Liver (tissue), 9 donors: ENCODE results near the gene SLFN12L. TPM values are rescaled to one million over a fixed set of nuclear protein-coding genes. Genes with fewer than 3 reads are reported as not detected.
A peak's percentile ranks its signal among the peaks of the same experiment; 100 is the strongest.

ENCODE experiments used
- DNase-seq: peaks from one replicate; pipeline ENCODE4 v3.0.0-alpha.2; 2017; ENCODE audit warnings: low spot score
- H3K27ac ChIP-seq, 2 donors: one replicate each; pipeline ENCODE4 v1.7.0; 2013; ENCODE audit warnings: inconsistent platforms in 2 of 2, low read length in 2 of 2, control low read depth in 1 of 2, low read depth in 1 of 2, mild to moderate bottlenecking in 1 of 2
- H3K27me3 ChIP-seq, 4 donors: one replicate each; pipeline versions ENCODE4 v1.6.1 to v1.7.0; 2013; ENCODE audit warnings: low read length in 3 of 4, inconsistent platforms in 1 of 4, mild to moderate bottlenecking in 1 of 4, moderate library complexity in 1 of 4; ENCODE audit not compliant: control insufficient read depth in 4 of 4, insufficient read depth in 4 of 4
- H3K36me3 ChIP-seq, 4 donors: one replicate each; pipeline versions ENCODE4 v1.6.1 to v1.7.0; 2013; ENCODE audit warnings: low read length in 3 of 4, mild to moderate bottlenecking in 3 of 4, low read depth in 1 of 4, moderate library complexity in 1 of 4; ENCODE audit not compliant: control insufficient read depth in 4 of 4, insufficient read depth in 3 of 4
- H3K4me1 ChIP-seq, 4 donors: one replicate each; pipeline versions ENCODE4 v1.6.1 to v1.7.0; 2013; ENCODE audit warnings: low read length in 3 of 4, mild to moderate bottlenecking in 3 of 4, moderate library complexity in 1 of 4; ENCODE audit not compliant: control insufficient read depth in 4 of 4, insufficient read depth in 4 of 4
- H3K4me3 ChIP-seq, 3 donors: one replicate each; pipeline versions ENCODE4 v1.6.1 to v1.7.0; 2013; ENCODE audit warnings: low read length in 3 of 3, control low read depth in 1 of 3, low read depth in 1 of 3, mild to moderate bottlenecking in 1 of 3
- H3K9ac ChIP-seq, 2 donors: one replicate each; pipeline ENCODE4 v1.7.0; 2013; ENCODE audit warnings: low read length in 2 of 2, mild to moderate bottlenecking in 2 of 2, moderate library complexity in 2 of 2, control low read depth in 1 of 2, low read depth in 1 of 2
- H3K9me3 ChIP-seq, 4 donors: one replicate each; pipeline versions ENCODE4 v1.6.1 to v1.7.0; 2013; ENCODE audit warnings: low read length in 3 of 4; ENCODE audit not compliant: control insufficient read depth in 4 of 4
- CTCF ChIP-seq: fragments of 150-350 bp; IDR thresholded peaks from 2 replicates; pipeline ENCODE4 v1.5.1; 2017; ENCODE audit warnings: improper control_type of control experiment, low read depth, low read length; ENCODE audit not compliant: missing input control
- EGR1 ChIP-seq, 2 donors: IDR thresholded peaks; 2 replicates each; pipeline ENCODE4 v1.6.1; 2016 to 2018; ENCODE audit warnings: antibody characterized with exemption in 2 of 2, low read depth in 2 of 2
- FOXA2 ChIP-seq: IDR thresholded peaks from 2 replicates; pipeline ENCODE4 v1.6.1; 2016; ENCODE audit warnings: antibody characterized with exemption
- GABPA ChIP-seq, 2 donors: IDR thresholded peaks in 1 of 2; conservative IDR thresholded peaks in 1 of 2; 2 replicates each; pipeline ENCODE4 v1.6.1; 2016; ENCODE audit warnings: antibody characterized with exemption in 2 of 2, mild to moderate bottlenecking in 1 of 2, moderate library complexity in 1 of 2
- HNF4G ChIP-seq: IDR thresholded peaks from 2 replicates; pipeline ENCODE4 v1.6.1; 2016; ENCODE audit warnings: antibody characterized with exemption
- JUND ChIP-seq, 2 donors: IDR thresholded peaks; 2 replicates each; pipeline ENCODE4 v1.6.1; 2016; ENCODE audit warnings: antibody characterized with exemption in 2 of 2
- MAX ChIP-seq: IDR thresholded peaks from 2 replicates; pipeline ENCODE4 v1.6.1; 2016; ENCODE audit warnings: antibody characterized with exemption
- RAD21 ChIP-seq, 2 donors: IDR thresholded peaks; 2 replicates each; pipeline ENCODE4 v1.6.1; 2016; ENCODE audit warnings: antibody characterized with exemption in 2 of 2, mild to moderate bottlenecking in 2 of 2
- REST ChIP-seq: IDR thresholded peaks from 2 replicates; pipeline ENCODE4 v1.6.1; 2016; ENCODE audit warnings: antibody characterized with exemption, mild to moderate bottlenecking
- RXRA ChIP-seq, 2 donors: IDR thresholded peaks; 2 replicates each; pipeline ENCODE4 v1.6.1; 2017 to 2018; ENCODE audit warnings: antibody characterized with exemption in 2 of 2, mild to moderate bottlenecking in 1 of 2
- SP1 ChIP-seq: IDR thresholded peaks from 2 replicates; pipeline ENCODE4 v1.6.1; 2018; ENCODE audit warnings: antibody characterized with exemption, mild to moderate bottlenecking
- YY1 ChIP-seq: IDR thresholded peaks from 2 replicates; pipeline ENCODE4 v1.6.1; 2016; ENCODE audit warnings: antibody characterized with exemption, mild to moderate bottlenecking
- ZBTB33 ChIP-seq: IDR thresholded peaks from 2 replicates; pipeline ENCODE4 v1.6.1; 2016; ENCODE audit warnings: antibody characterized with exemption
- WGBS: extraction: QIAGEN DNeasy Blood & Tissue Kit; methylation state at CpG from one replicate; pipeline ENCODE4 v1.1.7; 2013; 5-methylcytosine and 5-hydroxymethylcytosine counted together
- polyA plus RNA-seq, 2 donors: library from polyadenylated mRNA; stranded (reverse) in 1 of 2; unstranded in 1 of 2; fragments of 200-250 nt in 1 of 2; fragments of >200 nt in 1 of 2; fragmentation: Nextera tagmentation in 1 of 2; extraction: Ambion mirVana in 1 of 2; gene quantifications; one replicate each; pipeline versions ENCODE4 v1.2.1 to v1.2.3, GENCODE V29; 2013 to 2015
- total RNA-seq, 2 donors: library from RNA; depleted of rRNA; stranded (reverse); fragments of >200 nt; gene quantifications; one replicate each; pipeline ENCODE4 v1.2.3, GENCODE V29; 2014
- donor health status: healthy.
- donor health status: healthy.
- donor health status: healthy.
- donor health status: healthy.
- donor health status: healthy.

SLFN12L gene
- total and polyA plus RNA-seq, 4 donors = 0.09 to 2.2 (median 0.27) TPM

GRCh38 chr17:35448899-35449227 lies 88.6 kb downstream of the SLFN12L start (continued):
- TF ChIP-seq REST = no peak

GRCh38 chr17:35448214-35448898 lies 89.1 kb downstream of the SLFN12L start, which contains the start of gene SLFN13:
SLFN13 (minus strand) TSS chr17:35448766; CDS start chr17:35445680, 3,086 bp downstream.
- peaks cover 0 to 23% (median 0%) of the 10 kb centered on the region in 4 donors for H3K27me3 ChIP-seq
- H3K4me3 ChIP-seq = peak within 1 kb of the TSS in 2 of 3 donors; percentile 25 to 61
- H3K27ac ChIP-seq = peak within 1 kb of the TSS in 1 of 2 donors; percentile 6
- DNase-seq = peak; percentile 72
- TF ChIP-seq EGR1 (IDR thresholded peaks at IDR 0.05; ENCODE audit: low read depth in 2 of 2) (peak in 1 of 2 donors; percentile 34), MAX (no peak)
- 4% methylated on average over 44 of the region's 44 CpGs for WGBS
- peaks cover 0 to 7% (median 5%) of the 10 kb centered on the region in 4 donors for H3K4me1 ChIP-seq
- H3K36me3 ChIP-seq = peaks cover 0 to 2% (median 0%) of the 10 kb centered on the region in 4 donors
- H3K9me3 ChIP-seq = no peaks in the 10 kb centered on the region
- peak within 1 kb of the TSS in 1 of 2 donors; percentile 39 for H3K9ac ChIP-seq

GRCh38 chr17:35447499-35447898 lies 90.0 kb downstream of the SLFN12L start:
- H3K4me1 ChIP-seq = peaks cover 0 to 7% (median 5%) of the 10 kb centered on the region in 4 donors
- no peak overlapping the region for H3K27ac ChIP-seq
- no peak overlapping the region for H3K4me3 ChIP-seq
- peaks cover 0 to 2% (median 0%) of the 10 kb centered on the region in 4 donors for H3K36me3 ChIP-seq
- H3K9ac ChIP-seq = no peak overlapping the region
- peaks cover 0 to 23% (median 0%) of the 10 kb centered on the region in 4 donors for H3K27me3 ChIP-seq
- H3K9me3 ChIP-seq = no peaks in the 10 kb centered on the region
- DNase-seq = no peak
- 48% methylated on average over 3 of the region's 3 CpGs for WGBS
- TF ChIP-seq RAD21 (IDR thresholded peaks at IDR 0.05) (no peak), SP1 (no peak), RXRA (IDR thresholded peaks at IDR 0.05) (no peak), CTCF (no peak), MAX (no peak), JUND (IDR thresholded peaks at IDR 0.05) (no peak)

GRCh38 chr17:35438433-35438832 lies 99.0 kb downstream of the SLFN12L start:
- H3K9ac ChIP-seq = no peak overlapping the region
- no peaks in the 10 kb centered on the region for H3K27me3 ChIP-seq
- no peak overlapping the region for H3K27ac ChIP-seq
- H3K4me3 ChIP-seq = no peak overlapping the region
- H3K36me3 ChIP-seq = no peaks in the 10 kb centered on the region
- H3K9me3 ChIP-seq = no peaks in the 10 kb centered on the region
- DNase-seq = no peak
- H3K4me1 ChIP-seq = peaks cover 0 to under 1% (median 0%) of the 10 kb centered on the region in 4 donors
- no peak for TF ChIP-seq REST
- no peak for TF ChIP-seq FOXA2
- TF ChIP-seq HNF4G = no peak
- TF ChIP-seq YY1 = no peak
- TF ChIP-seq GABPA (IDR thresholded peaks at IDR 0.05 in 1 of 2, conservative IDR thresholded peaks at IDR 0.05 in 1 of 2) = no peak
- no peak for TF ChIP-seq ZBTB33
